Gastroesophageal sphincter (tissue), 3 donors: ENCODE measurements around the gene MIER2.

ENCODE experiments used
- EP300 ChIP-seq: sonication (generic); formaldehyde crosslinking; IDR thresholded peaks from one replicate; pipeline ENCODE4 v1.6.1; 2017; ENCODE audit warnings: antibody characterized with exemption, mild to moderate bottlenecking
- POLR2A ChIP-seq, 2 donors: fragments of 450-650 bp; IDR thresholded peaks; one replicate each; pipeline ENCODE4 v1.6.1; 2017; ENCODE audit warnings: antibody characterized with exemption in 2 of 2, mild to moderate bottlenecking in 2 of 2, moderate library complexity in 1 of 2
- POLR2AphosphoS5 ChIP-seq: sonication (generic); formaldehyde crosslinking; IDR thresholded peaks from one replicate; pipeline ENCODE4 v1.6.1; 2017; ENCODE audit warnings: antibody characterized with exemption
- TF ChIP-seq, protein P1 (sequence below), 4 experiments: fragments of 200-600 bp in 2 of 4; fragments of 450-650 bp in 2 of 4; sonication (generic) in 1 of 4; IDR thresholded peaks; one replicate each; pipeline ENCODE4 v1.5.1; 2017 to 2019; ENCODE audit warnings: antibody characterized with exemption in 4 of 4, mild to moderate bottlenecking in 2 of 4, moderate library complexity in 2 of 4

DNA sequence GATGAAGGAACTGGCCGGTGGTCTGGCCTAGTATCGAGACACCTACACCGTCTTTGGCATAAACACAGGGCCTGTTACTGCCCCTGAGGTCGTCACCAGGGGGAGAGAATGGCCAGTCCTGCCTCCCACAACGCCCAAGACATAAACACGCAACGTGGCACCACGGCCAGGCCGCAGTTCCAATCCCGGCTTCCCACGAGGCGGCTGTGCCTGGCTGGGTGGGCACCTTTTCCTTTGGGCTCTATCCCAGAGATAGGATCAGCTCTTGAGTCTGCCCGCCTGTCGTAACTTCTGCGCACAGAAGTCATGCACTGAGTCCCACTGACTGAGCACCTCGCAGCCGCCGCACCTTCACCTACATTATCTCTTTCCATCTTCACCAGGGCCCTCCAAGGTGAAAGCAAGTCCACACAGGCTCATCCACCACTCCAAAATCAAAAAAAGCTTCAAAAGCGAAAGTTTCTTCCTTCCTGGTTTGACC lies 1.1 kb downstream of the MIER2 start:
- TF ChIP-seq, protein P1, sequence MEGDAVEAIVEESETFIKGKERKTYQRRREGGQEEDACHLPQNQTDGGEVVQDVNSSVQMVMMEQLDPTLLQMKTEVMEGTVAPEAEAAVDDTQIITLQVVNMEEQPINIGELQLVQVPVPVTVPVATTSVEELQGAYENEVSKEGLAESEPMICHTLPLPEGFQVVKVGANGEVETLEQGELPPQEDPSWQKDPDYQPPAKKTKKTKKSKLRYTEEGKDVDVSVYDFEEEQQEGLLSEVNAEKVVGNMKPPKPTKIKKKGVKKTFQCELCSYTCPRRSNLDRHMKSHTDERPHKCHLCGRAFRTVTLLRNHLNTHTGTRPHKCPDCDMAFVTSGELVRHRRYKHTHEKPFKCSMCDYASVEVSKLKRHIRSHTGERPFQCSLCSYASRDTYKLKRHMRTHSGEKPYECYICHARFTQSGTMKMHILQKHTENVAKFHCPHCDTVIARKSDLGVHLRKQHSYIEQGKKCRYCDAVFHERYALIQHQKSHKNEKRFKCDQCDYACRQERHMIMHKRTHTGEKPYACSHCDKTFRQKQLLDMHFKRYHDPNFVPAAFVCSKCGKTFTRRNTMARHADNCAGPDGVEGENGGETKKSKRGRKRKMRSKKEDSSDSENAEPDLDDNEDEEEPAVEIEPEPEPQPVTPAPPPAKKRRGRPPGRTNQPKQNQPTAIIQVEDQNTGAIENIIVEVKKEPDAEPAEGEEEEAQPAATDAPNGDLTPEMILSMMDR (IDR thresholded peaks at IDR 0.05) = no peak
- no peak for TF ChIP-seq POLR2A (IDR thresholded peaks at IDR 0.05)
- TF ChIP-seq POLR2AphosphoS5 = no peak
- TF ChIP-seq EP300 = no peak
